HG03025 (cell line): ENCODE data around the gene PITHD1.
A peak's percentile ranks its signal among the peaks of the same experiment; 100 is the strongest.
"Not testable (repeated sequence)": the region's sequence is repeated elsewhere in the genome, so short reads cannot be mapped to it uniquely, and the experiment has no call there.

ENCODE experiments used
- ATAC-seq: cut with Tn5 transposase; IDR thresholded peaks from one replicate; pipeline ENCODE4 v1.9.1; 2021; ENCODE audit warnings: mild to moderate bottlenecking, moderate library complexity; ENCODE audit not compliant: unreplicated experiment, low FRiP score

Gene PITHD1

DNA sequence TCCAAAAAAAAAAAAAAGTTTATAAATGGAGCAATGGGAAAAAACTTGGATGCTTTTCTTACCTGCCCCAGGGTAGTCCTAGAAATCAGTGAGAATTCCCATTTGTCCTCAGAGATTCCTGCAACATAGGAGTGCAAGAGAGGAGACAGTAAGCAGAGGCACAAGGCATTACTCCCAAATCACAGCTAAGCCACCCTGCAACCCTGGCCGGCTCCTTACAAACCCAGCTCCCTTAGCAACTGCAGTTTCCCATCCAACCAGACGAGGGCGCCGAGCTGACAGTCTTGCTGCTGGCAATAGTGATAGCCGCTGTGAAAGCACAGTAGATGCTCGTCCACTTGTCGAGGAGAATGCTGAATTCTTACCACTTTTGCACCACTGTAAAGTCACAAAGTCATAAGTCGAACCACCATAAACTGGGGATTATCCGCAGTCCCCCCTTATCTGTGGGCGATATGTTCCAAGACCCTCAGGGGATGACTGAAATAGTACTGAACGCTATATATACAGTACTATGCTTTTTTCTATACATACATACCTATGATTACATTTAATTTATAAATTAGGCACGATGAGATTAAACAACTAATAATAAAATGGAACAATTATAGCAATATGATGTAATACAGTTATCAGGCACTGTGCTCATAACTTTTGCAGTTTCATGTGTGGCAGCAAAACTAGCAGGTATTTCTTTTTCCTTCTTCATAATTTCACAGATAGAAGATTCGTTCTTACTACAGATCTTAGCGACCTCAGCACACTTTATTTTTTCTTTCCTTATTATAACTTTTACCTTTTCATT lies 6.0 kb upstream of the PITHD1 start:
- ATAC-seq: peak; percentile 51

DNA sequence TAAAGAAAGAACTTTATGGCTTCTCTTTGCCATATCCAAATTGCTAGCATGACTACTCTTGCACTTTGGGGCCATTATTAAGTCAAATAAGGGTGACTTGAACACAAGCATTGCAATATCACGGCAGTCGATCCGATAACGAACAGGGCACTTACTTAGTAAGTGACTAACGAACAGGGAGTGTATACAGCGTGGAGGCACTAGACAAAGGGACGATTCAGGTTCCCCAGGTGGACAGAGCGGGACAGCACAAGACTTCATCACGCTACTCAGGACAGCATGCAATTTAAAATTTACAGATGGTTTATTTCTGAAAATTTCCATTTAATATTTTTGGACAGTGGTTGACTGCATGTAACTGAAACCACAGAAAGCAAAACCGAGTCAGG lies 5.4 kb upstream of the PITHD1 start:
- no peak for ATAC-seq

- ATAC-seq: no peak
Observed at GRCh38 chr1:23774174-23774880, 3.9 kb upstream of the PITHD1 start.

DNA sequence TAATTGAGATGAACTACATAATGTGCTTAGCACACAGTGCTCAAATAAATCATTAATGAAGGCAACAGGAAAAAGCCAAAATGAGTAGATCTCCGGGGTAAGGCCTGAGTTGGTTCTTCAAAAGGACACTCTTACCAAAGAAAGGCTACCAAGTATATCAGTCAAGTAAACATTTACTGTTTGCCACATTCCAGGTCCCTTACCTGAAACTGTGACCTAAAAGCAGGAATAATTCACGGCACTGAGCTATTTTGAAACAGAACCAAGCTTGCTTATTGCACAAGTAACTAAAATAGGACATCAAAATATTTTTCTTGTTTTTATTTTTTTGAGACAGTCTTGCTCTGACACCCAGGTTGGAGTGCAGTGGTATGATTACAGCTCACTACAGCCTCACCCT lies 2.0 kb upstream of the PITHD1 start:
- no peak for ATAC-seq

DNA sequence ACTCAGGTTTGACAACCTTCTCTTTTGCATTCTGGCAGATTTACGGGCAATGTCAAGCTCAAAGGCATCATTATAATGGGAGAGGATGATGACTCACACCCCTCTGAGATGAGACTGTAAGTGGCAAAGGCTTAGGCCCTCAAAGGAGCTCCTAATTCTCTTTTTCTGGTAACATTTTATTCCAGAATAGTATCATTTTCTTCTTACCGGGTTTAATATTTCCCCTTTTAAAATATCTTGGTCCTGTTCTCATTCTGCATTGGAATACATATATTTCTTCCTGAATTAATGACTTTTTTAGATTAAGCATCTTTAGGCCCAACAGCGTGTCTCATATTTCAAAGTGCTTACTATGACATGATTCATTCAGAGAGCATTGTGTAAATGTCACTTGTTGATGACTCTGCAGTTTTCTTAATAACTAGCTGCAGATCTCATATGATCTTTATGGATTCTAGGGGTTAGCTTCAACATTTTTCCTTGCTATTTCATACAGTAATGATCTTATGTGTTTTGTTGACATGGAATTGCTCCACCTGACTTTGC lies 1.7 kb downstream of the PITHD1 start:
- ATAC-seq: no peak

GRCh38 chr1:23783141-23783540 lies 4.9 kb downstream of the PITHD1 start:
- ATAC-seq: not testable (repeated sequence)

DNA sequence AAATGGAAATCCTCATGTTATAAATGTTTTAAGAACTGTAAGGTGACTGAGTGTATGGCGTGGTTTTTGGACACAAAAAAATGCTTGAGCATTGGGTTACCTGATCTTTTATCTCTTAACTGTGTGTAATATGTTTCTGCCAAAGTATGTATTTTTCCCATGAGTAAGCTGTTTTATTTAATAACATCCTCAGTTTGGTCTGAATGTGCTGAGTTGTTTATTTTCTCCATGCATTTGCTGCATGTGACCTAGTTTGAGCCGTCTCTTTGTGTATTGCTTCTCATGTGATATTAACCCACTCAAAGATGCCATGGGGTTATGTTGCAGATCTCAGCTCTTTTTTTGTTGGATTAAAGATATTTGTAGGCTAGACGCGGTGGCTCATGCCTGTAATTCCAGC lies 6.6 kb downstream of the PITHD1 start:
- ATAC-seq: no peak

DNA sequence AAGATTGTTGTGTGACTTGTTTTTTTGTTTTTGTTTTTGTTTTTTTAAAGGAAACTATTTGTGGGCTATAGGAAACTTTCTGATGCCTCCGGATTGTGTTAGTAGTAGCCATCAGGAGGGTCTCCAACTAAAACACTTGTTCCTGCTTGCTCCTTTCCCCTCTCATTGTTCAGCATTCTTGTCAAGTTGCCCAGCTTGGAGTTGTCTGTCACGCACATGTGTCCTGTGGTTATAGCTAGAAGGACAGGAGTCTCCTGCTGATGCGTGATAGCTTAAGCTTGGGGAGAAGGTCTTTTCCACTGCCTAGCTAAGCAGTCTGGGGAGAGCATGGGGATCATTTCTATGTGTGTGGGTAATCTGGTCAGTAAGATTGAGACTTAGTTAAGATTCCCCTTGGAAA lies 9.5 kb downstream of the PITHD1 start:
- ATAC-seq: no peak

DNA sequence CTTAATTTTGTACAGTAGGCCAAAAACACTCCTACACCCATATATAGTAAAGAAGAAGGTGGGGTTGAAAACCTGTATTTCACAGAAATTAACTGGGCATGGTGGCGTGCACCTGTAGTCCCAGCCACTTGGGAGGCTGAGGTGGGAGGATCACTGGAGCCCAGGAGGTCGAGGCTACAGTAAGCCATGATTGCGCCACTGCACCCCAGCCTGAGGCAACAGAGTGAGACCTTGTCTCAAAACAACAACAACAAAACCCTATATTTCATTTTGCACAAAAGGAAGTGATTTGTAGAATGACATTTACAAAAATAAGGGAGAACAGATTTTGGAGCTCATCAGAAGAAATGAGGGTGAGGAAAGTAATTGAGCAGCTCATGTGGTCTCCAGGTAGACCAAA lies 10.5 kb downstream of the PITHD1 start:
- ATAC-seq: no peak

DNA sequence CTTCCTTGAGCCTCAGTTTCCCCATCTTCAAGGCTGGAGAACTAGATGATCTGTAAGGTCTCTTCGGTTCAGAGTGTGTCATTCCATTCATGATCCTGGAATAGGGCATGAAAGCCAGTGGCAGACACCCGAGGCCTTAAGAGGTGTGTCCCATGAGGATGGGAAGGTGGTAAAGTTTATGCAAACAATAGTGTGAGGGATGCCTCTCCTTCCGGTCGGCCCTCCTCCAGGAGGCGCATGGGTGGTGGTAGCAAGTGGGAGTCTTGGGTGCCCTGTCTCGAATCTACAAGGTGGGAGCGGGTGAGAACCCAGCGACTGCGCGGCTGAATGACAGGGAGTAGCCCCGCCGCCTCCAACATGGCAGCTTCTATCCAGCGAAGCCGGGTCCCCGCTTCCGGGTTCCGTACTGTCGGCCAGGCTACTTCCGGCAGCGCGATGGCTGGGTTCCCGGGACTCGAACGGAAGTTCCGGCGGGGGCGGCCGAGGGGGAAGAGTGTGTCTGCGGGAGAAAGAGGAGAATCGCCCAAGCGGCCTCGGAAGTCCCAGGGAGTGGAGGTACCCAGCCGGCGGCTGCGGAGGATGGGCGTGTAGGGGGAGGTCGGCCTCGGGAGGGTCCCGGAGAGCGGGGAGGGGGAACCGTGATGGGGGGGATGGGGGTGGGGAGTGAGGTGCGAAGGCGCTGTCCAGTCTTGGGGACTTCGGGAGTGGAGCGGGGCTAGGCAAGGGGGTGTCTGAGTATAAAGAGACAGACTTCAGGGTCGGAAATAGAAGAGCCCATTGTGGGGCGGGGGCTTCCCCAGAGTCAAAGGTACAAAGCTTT lies 12.7 kb downstream of the PITHD1 start, which contains the start of gene LYPLA2:
Gene LYPLA2, plus strand, starts transcription at position 450 of the 820 bp plus-strand sequence. CDS start 1,538 bp downstream, outside the sequence.
- peak; percentile 63 for ATAC-seq

DNA sequence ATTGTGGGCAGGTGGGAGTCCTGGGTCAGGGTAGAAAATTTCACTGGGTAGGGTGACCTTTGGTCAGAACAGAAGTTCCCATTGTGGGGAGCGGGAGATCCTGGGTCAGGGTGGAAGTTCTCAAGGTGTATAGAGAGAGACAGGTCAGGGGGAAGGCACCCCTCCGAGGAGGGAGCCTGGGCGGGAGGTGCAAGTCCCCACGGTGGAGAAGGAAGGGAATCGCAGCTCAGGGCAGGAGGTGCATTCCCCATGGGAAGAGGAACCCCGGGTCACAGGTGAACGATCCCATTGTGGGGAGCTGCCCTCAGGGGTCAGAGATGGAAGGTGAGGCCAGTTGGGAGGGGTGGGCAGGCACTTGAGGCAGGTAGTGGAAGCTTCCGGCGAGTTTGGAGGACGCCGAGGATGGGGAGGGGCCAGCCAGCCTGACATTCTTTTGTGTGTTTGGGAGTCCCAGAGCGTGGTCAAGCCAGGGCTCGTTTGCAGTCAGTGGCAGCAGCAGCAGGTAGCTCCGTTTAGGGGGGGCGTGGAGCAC lies 13.4 kb downstream of the PITHD1 start:
- no peak for ATAC-seq

- no peak for ATAC-seq
Observed at GRCh38 chr1:23792151-23792945, 14.1 kb downstream of the PITHD1 start.

DNA sequence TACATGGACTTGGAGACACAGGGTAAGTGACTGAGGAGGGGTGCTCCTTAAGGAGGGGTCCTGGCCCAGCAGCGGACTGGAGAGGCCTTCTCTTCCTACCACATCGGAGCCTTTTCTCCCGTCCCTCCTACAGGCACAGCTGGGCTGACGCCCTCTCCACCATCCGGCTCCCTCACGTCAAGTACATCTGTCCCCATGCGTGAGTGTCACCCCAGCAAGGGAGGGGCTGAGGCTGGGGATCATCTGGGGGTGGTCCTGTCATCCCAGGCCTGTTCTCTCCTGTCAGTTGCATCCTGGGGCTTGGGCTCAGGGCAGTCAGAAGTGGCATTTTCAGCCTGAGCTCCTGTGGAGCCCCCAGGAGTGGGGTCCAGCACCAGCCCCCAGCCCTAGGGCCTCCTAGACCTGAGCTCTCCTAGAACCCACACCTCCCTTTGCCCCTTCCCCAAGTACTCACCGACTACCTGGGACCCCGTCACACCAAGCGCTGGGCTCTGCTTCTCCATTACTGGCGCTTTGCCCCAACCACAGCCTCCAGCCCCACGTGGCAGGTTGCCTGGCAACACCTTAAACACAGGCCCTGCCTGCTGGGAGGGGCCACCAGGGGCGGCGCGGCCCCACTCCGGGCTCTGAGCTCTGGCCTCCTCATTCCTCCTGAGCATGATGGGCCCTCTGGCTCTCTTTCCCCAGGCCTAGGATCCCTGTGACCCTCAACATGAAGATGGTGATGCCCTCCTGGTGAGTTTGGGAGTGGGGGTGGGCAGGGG lies 15.0 kb downstream of the PITHD1 start:
- no peak for ATAC-seq

- ATAC-seq: no peak
Observed at GRCh38 chr1:23793861-23794731, 15.9 kb downstream of the PITHD1 start.

GRCh38 chr1:23794732-23795182 lies 16.5 kb downstream of the PITHD1 start:
- not testable (repeated sequence) for ATAC-seq

DNA sequence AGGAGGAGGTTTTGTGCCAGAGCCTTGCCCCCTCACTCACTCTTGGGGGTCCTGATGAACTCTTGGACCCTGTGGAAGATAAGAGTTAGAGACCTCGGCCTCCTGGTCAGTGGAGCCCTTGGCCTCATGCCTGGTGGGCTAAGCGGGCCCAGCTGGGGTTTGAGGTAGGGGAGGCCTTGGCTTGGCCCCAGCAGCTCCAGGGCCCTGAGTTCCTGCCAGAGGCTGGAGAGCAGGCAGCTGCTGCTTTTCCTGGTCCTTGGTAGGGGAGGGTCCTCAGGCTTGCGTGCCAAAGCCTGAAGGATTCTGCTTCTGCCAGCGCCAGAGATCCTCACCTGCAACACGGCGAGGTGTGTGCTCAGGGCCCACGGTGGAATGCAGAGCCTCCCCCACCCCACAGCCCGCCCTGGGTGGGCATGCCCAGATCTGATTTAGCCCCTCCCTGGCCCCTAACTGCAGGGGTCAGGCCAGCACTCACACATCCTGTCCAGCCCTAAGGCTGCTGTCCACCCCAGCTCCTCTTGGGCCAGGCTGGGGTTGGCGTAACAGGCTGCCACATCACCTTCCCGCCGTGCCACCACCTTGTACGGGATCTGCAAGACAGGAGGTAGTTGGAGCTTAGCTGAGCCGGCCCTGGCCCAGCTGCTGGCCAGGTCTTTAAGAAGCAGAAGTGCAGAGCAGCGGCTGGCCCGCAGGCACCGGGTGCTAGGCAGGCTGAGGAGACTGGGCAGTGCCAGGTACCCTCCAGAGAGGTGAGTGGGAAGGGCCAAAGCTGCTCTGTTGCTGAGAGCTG lies 17.7 kb downstream of the PITHD1 start:
- no peak for ATAC-seq
